Measurements from ENCODE around the gene ZNF79. TPM values are rescaled to one million over a fixed set of nuclear protein-coding genes. Genes with fewer than 3 reads are reported as not detected.

The ZNF79 gene
- polyA plus RNA-seq, 5 donors, result 4.9 to 6.4 (median 5.9) TPM

- no peak for DNase-seq
Observed at GRCh38 chr9:127493592-127494303, 69.6 kb downstream of the ZNF79 start.

DNA sequence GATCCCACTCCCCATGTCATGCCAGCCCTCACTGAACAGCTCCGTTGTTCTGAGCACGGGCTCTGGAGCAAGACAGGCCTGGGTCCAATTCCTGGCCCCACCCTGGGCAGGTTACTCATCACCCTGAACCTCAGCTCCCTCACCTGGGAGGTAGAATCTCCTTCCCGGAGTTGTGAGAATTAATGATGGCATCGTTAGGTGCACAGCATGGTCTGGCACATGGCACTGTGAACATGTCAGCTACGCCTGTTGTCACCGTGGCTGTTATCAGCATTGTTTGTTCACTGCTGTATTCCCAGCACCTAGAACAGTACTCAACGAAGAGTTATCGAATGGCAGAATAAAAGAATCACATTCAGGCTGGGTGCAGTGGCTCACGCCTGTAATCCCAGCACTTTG lies 70.1 kb downstream of the ZNF79 start:
- DNase-seq, result no peak

Other genes with a start within 250 kb of the ZNF79 start
- 10 to 100 TPM; 28.3 to 38.1 (median 32.5) TPM for gene GARNL3, start 159.6 kb upstream of the ZNF79 start, polyA plus RNA-seq (ENCODE audit: insufficient read depth in 1 of 5, insufficient read length in 5 of 5, low replicate concordance in 1 of 5)
- 10 to 100 TPM; 13.9 to 25.6 (median 21.7) TPM for gene SLC2A8, start 27.2 kb upstream of the ZNF79 start, polyA plus RNA-seq (ENCODE audit: insufficient read depth in 1 of 5, insufficient read length in 5 of 5, low replicate concordance in 1 of 5)
- gene RPL12, start 27.0 kb downstream of the ZNF79 start, polyA plus RNA-seq (ENCODE audit: insufficient read depth in 1 of 5, insufficient read length in 5 of 5, low replicate concordance in 1 of 5), result 1,000 to 10,000 TPM; 1,820 to 2,541 (median 2,091) TPM
- 10 to 100 TPM; 15.1 to 19.9 (median 16.7) TPM for gene LRSAM1, start 27.1 kb downstream of the ZNF79 start, polyA plus RNA-seq (ENCODE audit: insufficient read depth in 1 of 5, insufficient read length in 5 of 5, low replicate concordance in 1 of 5)
- 10 to 100 TPM; 41.0 to 50.4 (median 46.0) TPM for gene STXBP1, start 187.9 kb downstream of the ZNF79 start, polyA plus RNA-seq (ENCODE audit: insufficient read depth in 1 of 5, insufficient read length in 5 of 5, low replicate concordance in 1 of 5)

All from right lung (tissue), 5 donors.